Vagina (tissue), 2 donors: Measurements from ENCODE around the gene DPPA4. TPM values are rescaled to one million over a fixed set of nuclear protein-coding genes. Genes with fewer than 3 reads are reported as not detected.

Experiments used
- DNase-seq, 2 donors: peaks; one replicate each; pipeline ENCODE4 v3.0.0-alpha.2; 2017; ENCODE audit errors: extremely low spot score in 2 of 2
- H3K27ac ChIP-seq: fragments of 200-600 bp; sonication (generic); one replicate; pipeline ENCODE4 v1.5.1; 2019
- H3K27me3 ChIP-seq: fragments of 200-600 bp; sonication (generic); one replicate; pipeline ENCODE4 v1.5.1; 2019
- H3K36me3 ChIP-seq, 2 donors: fragments of 200-600 bp; sonication (generic); one replicate each; pipeline ENCODE4 v1.5.1; 2017 to 2019
- H3K4me1 ChIP-seq: fragments of 200-600 bp; sonication (generic); one replicate; pipeline ENCODE4 v1.5.1; 2019
- H3K4me3 ChIP-seq, 2 donors: fragments of 200-600 bp; sonication (generic); 1 replicate in 1 of 2; 2 replicates in 1 of 2; pipeline ENCODE4 v1.5.1; 2016 to 2019
- H3K9me3 ChIP-seq: fragments of 200-600 bp; sonication (generic); one replicate; pipeline ENCODE4 v1.5.1; 2019
- POLR2A ChIP-seq, 2 donors: fragments of 450-650 bp; IDR thresholded peaks; one replicate each; pipeline ENCODE4 v1.6.1; 2017; ENCODE audit warnings: antibody characterized with exemption in 2 of 2, mild to moderate bottlenecking in 2 of 2, moderate library complexity in 2 of 2
- POLR2AphosphoS5 ChIP-seq, 2 donors: sonication (generic); formaldehyde crosslinking; IDR thresholded peaks; one replicate each; pipeline ENCODE4 v1.9.0; 2017; ENCODE audit warnings: antibody characterized with exemption in 2 of 2, mild to moderate bottlenecking in 2 of 2, low read depth in 1 of 2; ENCODE audit not compliant: insufficient read depth in 1 of 2
- intact Hi-C: fragments of 100-400 bp; cut with DNase I; formaldehyde crosslinking; loops from one replicate; pipeline ENCODE4 v1.15.1; 2023
- total RNA-seq: library from RNA; depleted of rRNA; stranded (reverse); fragments of >200 nt; gene quantifications from one replicate; pipeline ENCODE4 v1.2.3, GENCODE V29; 2016
- TF ChIP-seq, protein P1 (sequence below), 3 experiments: fragments of 450-650 bp in 2 of 3; fragments of 200-600 bp in 1 of 3; sonication (generic) in 1 of 3; IDR thresholded peaks; one replicate each; pipeline ENCODE4 v1.5.1; 2017 to 2019; ENCODE audit warnings: antibody characterized with exemption in 3 of 3, mild to moderate bottlenecking in 2 of 3, moderate library complexity in 2 of 3

Gene DPPA4
- total RNA-seq, 1 donor from 2014 or later = not detected

DNA sequence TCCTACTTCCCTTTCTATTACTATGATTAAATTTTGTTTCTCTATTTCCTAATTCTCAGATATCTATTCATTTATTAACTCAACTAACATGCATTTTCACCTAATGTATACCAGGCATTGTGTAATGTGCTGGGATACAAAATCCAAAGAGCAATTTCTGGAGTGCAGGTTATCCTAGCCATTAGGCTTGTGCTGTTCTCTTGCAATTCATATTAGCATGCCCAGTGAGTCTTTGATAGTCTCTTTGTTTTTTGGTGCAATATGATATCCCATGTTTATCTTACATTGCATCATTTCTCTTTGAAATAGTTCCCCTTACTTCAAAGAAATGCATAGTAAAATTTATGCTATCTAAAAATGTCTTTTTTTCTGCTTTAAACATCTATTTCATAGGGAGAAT is 13.9 kb upstream of the DPPA4 start:
- Histone ChIP-seq H3K27me3 (no peaks in the 10 kb centered on the region), H3K9me3 (no peaks in the 10 kb centered on the region), H3K27ac (no peak overlapping the region), H3K36me3 (no peaks in the 10 kb centered on the region), H3K4me1 (no peaks in the 10 kb centered on the region), H3K4me3 (no peak overlapping the region)
- TF ChIP-seq POLR2AphosphoS5 (IDR thresholded peaks at IDR 0.05; ENCODE audit: insufficient read depth in 1 of 2, low read depth in 1 of 2) (no peak), POLR2A (IDR thresholded peaks at IDR 0.05) (no peak)
- TF ChIP-seq, protein P1, sequence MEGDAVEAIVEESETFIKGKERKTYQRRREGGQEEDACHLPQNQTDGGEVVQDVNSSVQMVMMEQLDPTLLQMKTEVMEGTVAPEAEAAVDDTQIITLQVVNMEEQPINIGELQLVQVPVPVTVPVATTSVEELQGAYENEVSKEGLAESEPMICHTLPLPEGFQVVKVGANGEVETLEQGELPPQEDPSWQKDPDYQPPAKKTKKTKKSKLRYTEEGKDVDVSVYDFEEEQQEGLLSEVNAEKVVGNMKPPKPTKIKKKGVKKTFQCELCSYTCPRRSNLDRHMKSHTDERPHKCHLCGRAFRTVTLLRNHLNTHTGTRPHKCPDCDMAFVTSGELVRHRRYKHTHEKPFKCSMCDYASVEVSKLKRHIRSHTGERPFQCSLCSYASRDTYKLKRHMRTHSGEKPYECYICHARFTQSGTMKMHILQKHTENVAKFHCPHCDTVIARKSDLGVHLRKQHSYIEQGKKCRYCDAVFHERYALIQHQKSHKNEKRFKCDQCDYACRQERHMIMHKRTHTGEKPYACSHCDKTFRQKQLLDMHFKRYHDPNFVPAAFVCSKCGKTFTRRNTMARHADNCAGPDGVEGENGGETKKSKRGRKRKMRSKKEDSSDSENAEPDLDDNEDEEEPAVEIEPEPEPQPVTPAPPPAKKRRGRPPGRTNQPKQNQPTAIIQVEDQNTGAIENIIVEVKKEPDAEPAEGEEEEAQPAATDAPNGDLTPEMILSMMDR (IDR thresholded peaks at IDR 0.05) = no peak
- intact Hi-C loops = no loop called here
- DNase-seq = no peak

DNA sequence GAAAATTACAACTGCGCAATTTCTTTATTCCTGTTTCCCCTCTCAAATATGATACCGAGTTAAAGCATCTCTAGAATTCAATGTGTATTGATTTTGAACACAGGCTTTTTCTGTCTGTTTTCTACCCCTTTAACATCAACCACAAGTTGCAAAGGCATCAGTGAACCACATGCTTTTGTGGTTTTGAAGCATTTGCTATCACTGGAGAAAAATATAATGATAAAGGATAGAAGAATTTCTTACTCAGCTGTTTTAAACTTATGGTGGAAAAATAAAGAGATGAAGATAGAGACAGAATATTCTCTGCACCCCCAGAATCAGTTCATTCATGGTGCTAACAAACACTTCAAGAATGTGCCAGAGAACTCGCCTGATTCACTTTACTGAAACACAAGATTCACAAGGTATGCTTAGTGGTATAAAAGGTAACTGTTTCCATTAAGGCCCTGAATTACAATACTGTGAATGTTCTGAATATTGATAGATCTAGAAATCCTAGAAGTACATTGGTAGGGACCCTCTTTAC is 9.5 kb upstream of the DPPA4 start:
- no peak overlapping the region for H3K4me3 ChIP-seq
- intact Hi-C loops = no loop called here
- no peaks in the 10 kb centered on the region for H3K36me3 ChIP-seq
- H3K27me3 ChIP-seq = no peaks in the 10 kb centered on the region
- no peaks in the 10 kb centered on the region for H3K4me1 ChIP-seq
- no peak overlapping the region for H3K27ac ChIP-seq
- DNase-seq = no peak
- TF ChIP-seq POLR2AphosphoS5 (IDR thresholded peaks at IDR 0.05; ENCODE audit: insufficient read depth in 1 of 2, low read depth in 1 of 2) = no peak
- TF ChIP-seq, protein P1 (IDR thresholded peaks at IDR 0.05) = no peak
- TF ChIP-seq POLR2A (IDR thresholded peaks at IDR 0.05) = no peak
- no peaks in the 10 kb centered on the region for H3K9me3 ChIP-seq

DNA sequence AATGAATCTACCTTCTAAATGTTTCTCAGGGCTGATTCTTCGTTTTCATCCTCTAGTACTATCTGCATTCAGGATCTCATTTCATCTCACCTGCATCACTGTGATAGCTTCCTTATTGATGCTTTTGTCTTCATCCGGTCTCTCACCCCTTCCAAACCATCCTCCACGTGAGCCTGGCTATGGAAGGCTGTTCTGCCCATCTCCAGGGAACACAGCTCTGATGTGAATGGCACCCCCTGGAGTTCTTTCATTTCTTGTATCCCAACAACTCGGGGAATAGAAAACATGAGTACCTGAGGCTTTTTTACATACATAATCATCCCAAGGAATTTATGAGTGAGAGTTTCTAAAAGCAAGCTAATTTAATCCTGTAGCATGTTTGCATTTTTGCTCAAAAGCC is 8.8 kb upstream of the DPPA4 start:
- Histone ChIP-seq H3K4me3 (no peak overlapping the region), H3K9me3 (no peaks in the 10 kb centered on the region), H3K4me1 (no peaks in the 10 kb centered on the region), H3K36me3 (no peaks in the 10 kb centered on the region), H3K27me3 (no peaks in the 10 kb centered on the region), H3K27ac (no peak overlapping the region)
- no peak for TF ChIP-seq POLR2AphosphoS5 (IDR thresholded peaks at IDR 0.05; ENCODE audit: insufficient read depth in 1 of 2, low read depth in 1 of 2)
- TF ChIP-seq, protein P1 (IDR thresholded peaks at IDR 0.05) = no peak
- no peak for DNase-seq
- intact Hi-C loops = no loop called here

DNA sequence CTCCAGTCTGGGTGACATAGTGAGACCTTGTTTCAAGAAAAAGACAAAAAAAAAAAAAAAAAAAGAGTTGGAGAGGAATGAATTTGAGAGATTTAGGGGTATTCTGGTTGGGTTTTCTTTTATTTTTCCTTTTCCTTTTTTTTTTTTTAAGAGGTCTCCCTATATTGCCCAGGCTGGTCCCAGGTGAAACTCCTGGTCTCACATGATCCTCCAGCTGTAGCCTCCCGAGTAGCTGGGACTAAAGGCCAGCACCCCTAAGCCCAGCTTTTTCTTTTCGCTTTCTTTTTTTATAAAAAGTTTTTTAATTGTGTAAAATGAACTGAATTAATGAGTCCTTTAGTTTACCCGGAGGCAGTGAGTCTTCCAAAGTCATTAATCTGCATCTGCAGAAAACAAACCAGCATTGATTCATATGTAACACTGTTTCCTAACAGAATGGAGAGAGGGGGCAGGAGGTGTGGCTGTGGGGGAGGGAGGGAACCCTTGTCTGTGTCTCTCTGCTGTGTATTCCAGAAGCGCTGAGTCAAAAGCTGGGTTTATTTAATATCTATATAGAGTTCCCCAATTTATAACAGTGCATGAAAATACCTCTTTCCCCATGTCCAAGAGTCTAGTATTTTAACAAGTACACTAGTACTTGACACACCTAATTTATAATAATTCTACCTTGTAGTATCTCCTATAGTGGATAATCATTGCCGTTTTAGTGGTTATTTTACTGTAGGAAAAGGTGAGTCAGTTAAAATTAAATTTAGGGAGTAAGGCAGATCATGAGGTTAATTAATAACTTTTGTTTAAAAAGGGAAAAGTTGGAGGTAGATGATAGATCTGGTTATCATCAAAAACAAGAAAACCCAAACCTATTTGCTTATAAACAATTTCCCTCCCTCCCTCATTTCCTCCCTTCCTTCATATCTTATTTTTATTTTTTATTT is 2.6 kb upstream of the DPPA4 start:
- intact Hi-C loops = no loop called here
- TF ChIP-seq POLR2A (IDR thresholded peaks at IDR 0.05) (no peak), POLR2AphosphoS5 (IDR thresholded peaks at IDR 0.05; ENCODE audit: insufficient read depth in 1 of 2, low read depth in 1 of 2) (no peak)
- TF ChIP-seq, protein P1 (IDR thresholded peaks at IDR 0.05) = no peak
- no peak for DNase-seq
- H3K27ac ChIP-seq = no peak overlapping the region
- no peaks in the 10 kb centered on the region for H3K4me1 ChIP-seq
- no peaks in the 10 kb centered on the region for H3K36me3 ChIP-seq
- H3K27me3 ChIP-seq = no peaks in the 10 kb centered on the region
- no peaks in the 10 kb centered on the region for H3K9me3 ChIP-seq
- no peak overlapping the region for H3K4me3 ChIP-seq

DNA sequence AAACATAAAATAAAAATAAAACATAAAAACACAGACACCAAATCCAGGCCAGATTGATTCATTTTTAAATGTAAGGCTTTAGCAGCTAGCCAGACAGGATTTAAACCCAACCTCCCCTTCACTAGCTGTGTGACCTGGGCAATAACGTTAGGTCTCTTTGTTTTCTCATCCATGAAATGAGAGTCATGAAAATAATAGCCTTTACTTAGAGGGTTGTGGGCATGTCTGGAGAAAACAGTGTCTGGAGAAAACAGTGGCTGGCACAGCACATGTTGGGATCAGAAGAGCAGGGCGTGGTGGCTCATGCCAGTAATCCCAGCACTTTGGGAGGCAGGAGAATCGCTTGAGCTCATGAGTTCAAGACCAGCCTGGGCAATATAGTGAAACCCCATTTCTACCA is 1.9 kb upstream of the DPPA4 start:
- TF ChIP-seq POLR2A (IDR thresholded peaks at IDR 0.05) = no peak
- Histone ChIP-seq H3K9me3 (no peaks in the 10 kb centered on the region), H3K4me3 (no peak overlapping the region), H3K27me3 (no peaks in the 10 kb centered on the region), H3K36me3 (no peaks in the 10 kb centered on the region), H3K27ac (no peak overlapping the region), H3K4me1 (no peaks in the 10 kb centered on the region)
- intact Hi-C loops = no loop called here
- no peak for DNase-seq
